ENCODE measurements around the gene ARHGAP23.

Gene ARHGAP23

DNA sequence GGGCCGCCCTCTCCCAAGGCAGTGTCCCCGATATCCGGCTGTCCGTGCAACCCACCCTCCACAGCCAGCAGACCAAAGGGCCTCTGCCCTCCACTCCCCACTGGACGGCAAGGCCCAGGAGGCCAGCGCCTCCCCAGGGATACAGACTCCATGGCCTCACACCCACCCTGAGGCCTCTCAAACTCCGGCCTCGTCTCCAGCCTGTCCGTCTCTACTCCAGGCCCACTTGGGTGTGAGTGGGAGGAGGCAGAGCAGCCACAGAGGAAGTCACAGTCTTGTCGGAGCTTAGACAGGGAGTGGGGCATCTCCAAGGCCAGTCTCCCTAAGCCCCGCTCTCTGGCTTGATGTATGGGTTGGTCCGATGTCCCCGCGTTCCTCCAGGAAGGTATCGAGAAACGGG lies 104.2 kb downstream of the ARHGAP23 start:
- TF ChIP-seq, protein P1, sequence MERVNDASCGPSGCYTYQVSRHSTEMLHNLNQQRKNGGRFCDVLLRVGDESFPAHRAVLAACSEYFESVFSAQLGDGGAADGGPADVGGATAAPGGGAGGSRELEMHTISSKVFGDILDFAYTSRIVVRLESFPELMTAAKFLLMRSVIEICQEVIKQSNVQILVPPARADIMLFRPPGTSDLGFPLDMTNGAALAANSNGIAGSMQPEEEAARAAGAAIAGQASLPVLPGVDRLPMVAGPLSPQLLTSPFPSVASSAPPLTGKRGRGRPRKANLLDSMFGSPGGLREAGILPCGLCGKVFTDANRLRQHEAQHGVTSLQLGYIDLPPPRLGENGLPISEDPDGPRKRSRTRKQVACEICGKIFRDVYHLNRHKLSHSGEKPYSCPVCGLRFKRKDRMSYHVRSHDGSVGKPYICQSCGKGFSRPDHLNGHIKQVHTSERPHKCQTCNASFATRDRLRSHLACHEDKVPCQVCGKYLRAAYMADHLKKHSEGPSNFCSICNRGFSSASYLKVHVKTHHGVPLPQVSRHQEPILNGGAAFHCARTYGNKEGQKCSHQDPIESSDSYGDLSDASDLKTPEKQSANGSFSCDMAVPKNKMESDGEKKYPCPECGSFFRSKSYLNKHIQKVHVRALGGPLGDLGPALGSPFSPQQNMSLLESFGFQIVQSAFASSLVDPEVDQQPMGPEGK (CRISPR knock-in tag; IDR thresholded peaks at IDR 0.05; ENCODE audit: borderline replicate concordance): no peak
- no peak for TF ChIP-seq PPARA (CRISPR knock-in tag; IDR thresholded peaks at IDR 0.05; ENCODE audit: borderline replicate concordance)
- TF ChIP-seq OSR1 (CRISPR knock-in tag; IDR thresholded peaks at IDR 0.05): no peak
- no peak for TF ChIP-seq ZNF8 (CRISPR knock-in tag; IDR thresholded peaks at IDR 0.05)
- TF ChIP-seq ZNF70 (CRISPR knock-in tag; IDR thresholded peaks at IDR 0.05): no peak
- TF ChIP-seq, protein P2, sequence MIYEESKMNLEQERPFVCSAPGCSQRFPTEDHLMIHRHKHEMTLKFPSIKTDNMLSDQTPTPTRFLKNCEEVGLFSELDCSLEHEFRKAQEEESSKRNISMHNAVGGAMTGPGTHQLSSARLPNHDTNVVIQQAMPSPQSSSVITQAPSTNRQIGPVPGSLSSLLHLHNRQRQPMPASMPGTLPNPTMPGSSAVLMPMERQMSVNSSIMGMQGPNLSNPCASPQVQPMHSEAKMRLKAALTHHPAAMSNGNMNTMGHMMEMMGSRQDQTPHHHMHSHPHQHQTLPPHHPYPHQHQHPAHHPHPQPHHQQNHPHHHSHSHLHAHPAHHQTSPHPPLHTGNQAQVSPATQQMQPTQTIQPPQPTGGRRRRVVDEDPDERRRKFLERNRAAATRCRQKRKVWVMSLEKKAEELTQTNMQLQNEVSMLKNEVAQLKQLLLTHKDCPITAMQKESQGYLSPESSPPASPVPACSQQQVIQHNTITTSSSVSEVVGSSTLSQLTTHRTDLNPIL (CRISPR knock-in tag; IDR thresholded peaks at IDR 0.05; ENCODE audit: low read depth): no peak
- TF ChIP-seq, protein P3, sequence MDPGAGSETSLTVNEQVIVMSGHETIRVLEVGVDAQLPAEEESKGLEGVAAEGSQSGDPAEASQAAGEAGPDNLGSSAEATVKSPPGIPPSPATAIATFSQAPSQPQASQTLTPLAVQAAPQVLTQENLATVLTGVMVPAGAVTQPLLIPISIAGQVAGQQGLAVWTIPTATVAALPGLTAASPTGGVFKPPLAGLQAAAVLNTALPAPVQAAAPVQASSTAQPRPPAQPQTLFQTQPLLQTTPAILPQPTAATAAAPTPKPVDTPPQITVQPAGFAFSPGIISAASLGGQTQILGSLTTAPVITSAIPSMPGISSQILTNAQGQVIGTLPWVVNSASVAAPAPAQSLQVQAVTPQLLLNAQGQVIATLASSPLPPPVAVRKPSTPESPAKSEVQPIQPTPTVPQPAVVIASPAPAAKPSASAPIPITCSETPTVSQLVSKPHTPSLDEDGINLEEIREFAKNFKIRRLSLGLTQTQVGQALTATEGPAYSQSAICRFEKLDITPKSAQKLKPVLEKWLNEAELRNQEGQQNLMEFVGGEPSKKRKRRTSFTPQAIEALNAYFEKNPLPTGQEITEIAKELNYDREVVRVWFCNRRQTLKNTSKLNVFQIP (CRISPR knock-in tag; IDR thresholded peaks at IDR 0.05; ENCODE audit: borderline replicate concordance, low read depth): no peak
- TF ChIP-seq ZFP30 (CRISPR knock-in tag; IDR thresholded peaks at IDR 0.05): no peak
- TF ChIP-seq ZNF565 (CRISPR knock-in tag; conservative IDR thresholded peaks at IDR 0.05; ENCODE audit: low read depth): no peak
- TF ChIP-seq RARB (CRISPR knock-in tag; IDR thresholded peaks at IDR 0.05): no peak
- TF ChIP-seq GLIS3 (CRISPR knock-in tag; IDR thresholded peaks at IDR 0.05): no peak
- TF ChIP-seq CSDC2 (CRISPR knock-in tag; IDR thresholded peaks at IDR 0.05): no peak
- TF ChIP-seq SNAI2 (CRISPR knock-in tag; IDR thresholded peaks at IDR 0.05): no peak
- TF ChIP-seq ZFP3 (CRISPR knock-in tag; IDR thresholded peaks at IDR 0.05): no peak
- no peak for TF ChIP-seq TOX (CRISPR knock-in tag; IDR thresholded peaks at IDR 0.05; ENCODE audit: borderline replicate concordance)
- no peak for TF ChIP-seq ISL1 (CRISPR knock-in tag; IDR thresholded peaks at IDR 0.05)
- ATAC-seq: no peak; the same call in 2 of the 3 replicates

DNA sequence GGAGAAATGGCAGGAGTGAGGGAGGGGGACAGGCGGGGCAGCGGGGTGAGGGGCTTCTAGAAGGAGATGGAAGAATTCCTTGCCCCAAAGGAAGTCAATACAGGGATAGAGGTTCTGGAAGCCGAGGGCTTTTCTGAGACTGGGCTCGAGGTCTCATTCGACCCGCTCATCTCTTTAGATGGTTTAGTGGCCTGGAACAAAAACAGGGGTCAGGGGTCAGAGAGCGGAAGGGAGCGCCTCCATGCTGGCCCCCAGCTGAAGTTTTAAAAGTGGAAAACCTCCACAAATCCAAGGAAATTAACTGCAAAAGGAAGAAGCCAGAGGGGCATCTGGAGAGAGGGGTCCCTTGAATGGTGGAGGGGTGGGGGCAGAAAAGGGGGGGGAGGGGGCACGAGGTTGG lies 105.0 kb downstream of the ARHGAP23 start:
- TF ChIP-seq OSR1 (CRISPR knock-in tag; IDR thresholded peaks at IDR 0.05): no peak
- TF ChIP-seq, protein P4, sequence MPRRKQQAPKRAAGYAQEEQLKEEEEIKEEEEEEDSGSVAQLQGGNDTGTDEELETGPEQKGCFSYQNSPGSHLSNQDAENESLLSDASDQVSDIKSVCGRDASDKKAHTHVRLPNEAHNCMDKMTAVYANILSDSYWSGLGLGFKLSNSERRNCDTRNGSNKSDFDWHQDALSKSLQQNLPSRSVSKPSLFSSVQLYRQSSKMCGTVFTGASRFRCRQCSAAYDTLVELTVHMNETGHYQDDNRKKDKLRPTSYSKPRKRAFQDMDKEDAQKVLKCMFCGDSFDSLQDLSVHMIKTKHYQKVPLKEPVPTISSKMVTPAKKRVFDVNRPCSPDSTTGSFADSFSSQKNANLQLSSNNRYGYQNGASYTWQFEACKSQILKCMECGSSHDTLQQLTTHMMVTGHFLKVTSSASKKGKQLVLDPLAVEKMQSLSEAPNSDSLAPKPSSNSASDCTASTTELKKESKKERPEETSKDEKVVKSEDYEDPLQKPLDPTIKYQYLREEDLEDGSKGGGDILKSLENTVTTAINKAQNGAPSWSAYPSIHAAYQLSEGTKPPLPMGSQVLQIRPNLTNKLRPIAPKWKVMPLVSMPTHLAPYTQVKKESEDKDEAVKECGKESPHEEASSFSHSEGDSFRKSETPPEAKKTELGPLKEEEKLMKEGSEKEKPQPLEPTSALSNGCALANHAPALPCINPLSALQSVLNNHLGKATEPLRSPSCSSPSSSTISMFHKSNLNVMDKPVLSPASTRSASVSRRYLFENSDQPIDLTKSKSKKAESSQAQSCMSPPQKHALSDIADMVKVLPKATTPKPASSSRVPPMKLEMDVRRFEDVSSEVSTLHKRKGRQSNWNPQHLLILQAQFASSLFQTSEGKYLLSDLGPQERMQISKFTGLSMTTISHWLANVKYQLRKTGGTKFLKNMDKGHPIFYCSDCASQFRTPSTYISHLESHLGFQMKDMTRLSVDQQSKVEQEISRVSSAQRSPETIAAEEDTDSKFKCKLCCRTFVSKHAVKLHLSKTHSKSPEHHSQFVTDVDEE (CRISPR knock-in tag; IDR thresholded peaks at IDR 0.05): no peak
- TF ChIP-seq, protein P1 (CRISPR knock-in tag; IDR thresholded peaks at IDR 0.05; ENCODE audit: borderline replicate concordance): no peak
- TF ChIP-seq, protein P2 (CRISPR knock-in tag; IDR thresholded peaks at IDR 0.05; ENCODE audit: low read depth): no peak
- TF ChIP-seq PPARA (CRISPR knock-in tag; IDR thresholded peaks at IDR 0.05; ENCODE audit: borderline replicate concordance): no peak
- no peak for TF ChIP-seq ZNF565 (CRISPR knock-in tag; conservative IDR thresholded peaks at IDR 0.05; ENCODE audit: low read depth)
- no peak for TF ChIP-seq ESRRG (CRISPR knock-in tag; IDR thresholded peaks at IDR 0.05)
- TF ChIP-seq SNAI2 (CRISPR knock-in tag; IDR thresholded peaks at IDR 0.05): no peak
- TF ChIP-seq ZFP30 (CRISPR knock-in tag; IDR thresholded peaks at IDR 0.05): no peak
- TF ChIP-seq, protein P3 (CRISPR knock-in tag; IDR thresholded peaks at IDR 0.05; ENCODE audit: borderline replicate concordance, low read depth): no peak
- TF ChIP-seq, protein P5, sequence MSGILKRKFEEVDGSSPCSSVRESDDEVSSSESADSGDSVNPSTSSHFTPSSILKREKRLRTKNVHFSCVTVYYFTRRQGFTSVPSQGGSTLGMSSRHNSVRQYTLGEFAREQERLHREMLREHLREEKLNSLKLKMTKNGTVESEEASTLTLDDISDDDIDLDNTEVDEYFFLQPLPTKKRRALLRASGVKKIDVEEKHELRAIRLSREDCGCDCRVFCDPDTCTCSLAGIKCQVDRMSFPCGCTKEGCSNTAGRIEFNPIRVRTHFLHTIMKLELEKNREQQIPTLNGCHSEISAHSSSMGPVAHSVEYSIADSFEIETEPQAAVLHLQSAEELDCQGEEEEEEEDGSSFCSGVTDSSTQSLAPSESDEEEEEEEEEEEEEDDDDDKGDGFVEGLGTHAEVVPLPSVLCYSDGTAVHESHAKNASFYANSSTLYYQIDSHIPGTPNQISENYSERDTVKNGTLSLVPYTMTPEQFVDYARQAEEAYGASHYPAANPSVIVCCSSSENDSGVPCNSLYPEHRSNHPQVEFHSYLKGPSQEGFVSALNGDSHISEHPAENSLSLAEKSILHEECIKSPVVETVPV (CRISPR knock-in tag; IDR thresholded peaks at IDR 0.05): no peak
- TF ChIP-seq TOX (CRISPR knock-in tag; IDR thresholded peaks at IDR 0.05; ENCODE audit: borderline replicate concordance): no peak
- no peak for TF ChIP-seq BACH2 (CRISPR knock-in tag; IDR thresholded peaks at IDR 0.05; ENCODE audit: borderline replicate concordance)
- TF ChIP-seq ISL1 (CRISPR knock-in tag; IDR thresholded peaks at IDR 0.05): no peak
- no peak for TF ChIP-seq CSDC2 (CRISPR knock-in tag; IDR thresholded peaks at IDR 0.05)
- TF ChIP-seq ZFP3 (CRISPR knock-in tag; IDR thresholded peaks at IDR 0.05): no peak
- no peak for TF ChIP-seq ZNF8 (CRISPR knock-in tag; IDR thresholded peaks at IDR 0.05)
- TF ChIP-seq TCF4 (CRISPR knock-in tag; IDR thresholded peaks at IDR 0.05; ENCODE audit: borderline replicate concordance): no peak
- ATAC-seq: no peak

Measured in SK-N-SH treated with all-trans-retinoic acid at 6 μM for 48 hours (cell line).